ENCODE measurements around the gene XRCC5.

- TF ChIP-seq CTCF (IDR thresholded peaks at IDR 0.05; ENCODE audit: poor library complexity, severe bottlenecking) (no peak), POLR2AphosphoS5 (IDR thresholded peaks at IDR 0.05) (no peak), TAF1 (IDR thresholded peaks at IDR 0.05; ENCODE audit: low read depth) (no peak), EP300 (conservative IDR thresholded peaks at IDR 0.05; ENCODE audit: poor library complexity, severe bottlenecking) (no peak), REST (IDR thresholded peaks at IDR 0.05; ENCODE audit: borderline replicate concordance) (no peak), MXI1 (conservative IDR thresholded peaks at IDR 0.05; ENCODE audit: poor library complexity, severe bottlenecking) (no peak), RAD21 (conservative IDR thresholded peaks at IDR 0.05) (no peak)
Measured at GRCh38 chr2:216181953-216182461, 72.9 kb downstream of the XRCC5 start.

Measured in neural cell (in vitro differentiated cells).